Epithelial cell of proximal tubule (primary cell): ENCODE data around the gene CILP2. TPM values are rescaled to one million over a fixed set of nuclear protein-coding genes. Genes with fewer than 3 reads are reported as not detected.

Experiments used
- DNase-seq: peaks from one replicate; pipeline ENCODE4 v3.0.0-alpha.2; 2011; ENCODE audit warnings: low read depth
- H3K4me3 ChIP-seq: 2 replicates; pipeline ENCODE4 v1.5.1; 2011; ENCODE audit warnings: low read depth, mild to moderate bottlenecking, low read length
- total RNA-seq: library from RNA; depleted of rRNA; stranded (reverse); fragments of >200 nt; gene quantifications from 2 replicates; pipeline ENCODE4 v1.2.3, GENCODE V29; 2015
- TF ChIP-seq, protein P1 (sequence below): conservative IDR thresholded peaks from 2 replicates; pipeline ENCODE4 v1.5.1; 2012; ENCODE audit warnings: low read depth, mild to moderate bottlenecking, low read length

CILP2 gene
- total RNA-seq, 1 donor from 2014 or later, result 0.06 TPM

DNA sequence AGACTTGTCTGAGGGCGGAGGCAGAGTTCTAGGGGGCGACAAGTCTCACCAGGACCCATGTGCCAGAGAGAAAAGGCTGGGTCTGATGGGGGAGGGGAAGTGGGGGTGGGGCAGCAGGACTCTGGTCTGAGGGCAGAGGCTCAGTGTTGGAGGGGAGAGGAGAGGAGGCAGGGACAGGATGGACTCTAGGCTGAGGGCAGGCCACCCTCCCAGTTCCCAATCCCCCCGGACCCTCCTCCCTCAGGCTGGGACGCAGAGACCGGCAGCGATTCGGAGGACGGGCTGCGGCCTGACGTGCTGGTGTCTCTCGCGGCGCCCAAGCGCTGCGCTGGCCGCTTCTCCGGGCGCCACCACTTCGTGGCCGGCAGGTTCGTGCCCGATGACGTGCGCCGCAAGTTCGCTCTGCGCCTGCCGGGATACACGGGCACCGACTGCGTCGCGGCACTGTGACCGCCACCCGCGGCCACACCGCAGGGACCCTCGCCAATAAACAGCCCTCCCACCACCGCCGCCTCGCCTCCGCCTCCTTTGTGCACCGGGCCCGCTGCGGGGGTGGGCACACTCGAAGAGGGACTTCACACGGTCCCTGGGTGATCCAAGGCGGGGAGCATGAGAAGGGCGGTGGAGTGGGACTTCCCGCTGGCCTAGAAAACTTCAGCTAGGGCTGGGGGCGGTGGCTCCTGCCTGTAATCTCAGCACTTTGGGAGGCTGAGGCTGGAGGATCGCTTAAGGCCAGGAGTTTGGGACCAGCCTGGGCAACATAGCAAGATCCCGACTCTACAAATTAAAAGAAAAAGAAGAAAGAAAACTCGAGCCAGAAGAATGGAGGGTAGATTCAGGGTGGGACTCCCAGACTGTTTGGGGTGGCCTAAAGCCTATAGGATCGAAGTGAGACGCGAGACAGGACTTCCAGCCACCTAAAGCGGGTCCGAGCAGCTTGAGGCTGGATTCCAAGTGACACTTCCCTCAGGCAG is 703 bp upstream of the CILP2 start:
- DNase-seq, result no peak
- TF ChIP-seq, protein P1, sequence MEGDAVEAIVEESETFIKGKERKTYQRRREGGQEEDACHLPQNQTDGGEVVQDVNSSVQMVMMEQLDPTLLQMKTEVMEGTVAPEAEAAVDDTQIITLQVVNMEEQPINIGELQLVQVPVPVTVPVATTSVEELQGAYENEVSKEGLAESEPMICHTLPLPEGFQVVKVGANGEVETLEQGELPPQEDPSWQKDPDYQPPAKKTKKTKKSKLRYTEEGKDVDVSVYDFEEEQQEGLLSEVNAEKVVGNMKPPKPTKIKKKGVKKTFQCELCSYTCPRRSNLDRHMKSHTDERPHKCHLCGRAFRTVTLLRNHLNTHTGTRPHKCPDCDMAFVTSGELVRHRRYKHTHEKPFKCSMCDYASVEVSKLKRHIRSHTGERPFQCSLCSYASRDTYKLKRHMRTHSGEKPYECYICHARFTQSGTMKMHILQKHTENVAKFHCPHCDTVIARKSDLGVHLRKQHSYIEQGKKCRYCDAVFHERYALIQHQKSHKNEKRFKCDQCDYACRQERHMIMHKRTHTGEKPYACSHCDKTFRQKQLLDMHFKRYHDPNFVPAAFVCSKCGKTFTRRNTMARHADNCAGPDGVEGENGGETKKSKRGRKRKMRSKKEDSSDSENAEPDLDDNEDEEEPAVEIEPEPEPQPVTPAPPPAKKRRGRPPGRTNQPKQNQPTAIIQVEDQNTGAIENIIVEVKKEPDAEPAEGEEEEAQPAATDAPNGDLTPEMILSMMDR, result no peak
- peak overlapping the region; percentile 21 for H3K4me3 ChIP-seq

DNA sequence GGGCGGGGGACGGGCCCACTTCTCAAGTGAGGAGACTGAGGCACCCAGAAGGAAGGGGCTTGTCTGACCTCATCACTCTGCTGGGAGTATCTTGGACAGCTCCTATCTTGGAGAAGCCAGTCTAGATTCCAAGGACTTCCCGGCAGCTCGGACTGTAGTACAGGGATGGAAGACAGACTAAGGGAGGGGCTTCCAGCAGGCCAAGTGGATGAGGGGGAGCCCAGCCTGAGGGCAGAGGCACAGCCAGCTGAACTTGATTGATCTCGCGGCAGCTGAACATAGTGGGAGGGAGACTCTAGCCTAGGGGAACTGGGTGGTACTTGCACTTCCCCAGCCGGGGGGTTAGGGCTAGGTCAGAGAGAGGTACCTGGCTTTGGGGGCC is 711 bp downstream of the CILP2 start:
- TF ChIP-seq, protein P1, result no peak
- no peak overlapping the region for H3K4me3 ChIP-seq
- DNase-seq, result no peak

DNA sequence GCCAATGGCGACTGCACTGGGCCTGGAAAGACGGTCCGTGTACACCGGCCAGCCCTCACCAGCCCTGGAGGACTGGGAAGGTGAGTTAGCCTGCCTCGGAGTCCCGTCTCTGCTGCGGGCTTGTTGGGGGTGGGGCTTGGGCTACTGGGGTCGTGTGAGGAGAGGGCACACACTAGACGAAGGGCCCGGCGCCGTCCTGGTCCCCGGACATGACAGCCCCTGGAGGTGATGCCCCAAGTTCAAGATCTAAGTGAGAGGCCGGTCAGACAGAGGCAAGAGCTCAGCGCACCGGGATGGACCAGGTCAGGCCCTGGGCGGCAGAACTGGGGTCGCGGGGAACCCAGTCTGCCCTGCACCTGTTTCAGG is 1.6 kb downstream of the CILP2 start:
- H3K4me3 ChIP-seq, result no peak overlapping the region
- TF ChIP-seq, protein P1, result no peak
- DNase-seq, result no peak

DNA sequence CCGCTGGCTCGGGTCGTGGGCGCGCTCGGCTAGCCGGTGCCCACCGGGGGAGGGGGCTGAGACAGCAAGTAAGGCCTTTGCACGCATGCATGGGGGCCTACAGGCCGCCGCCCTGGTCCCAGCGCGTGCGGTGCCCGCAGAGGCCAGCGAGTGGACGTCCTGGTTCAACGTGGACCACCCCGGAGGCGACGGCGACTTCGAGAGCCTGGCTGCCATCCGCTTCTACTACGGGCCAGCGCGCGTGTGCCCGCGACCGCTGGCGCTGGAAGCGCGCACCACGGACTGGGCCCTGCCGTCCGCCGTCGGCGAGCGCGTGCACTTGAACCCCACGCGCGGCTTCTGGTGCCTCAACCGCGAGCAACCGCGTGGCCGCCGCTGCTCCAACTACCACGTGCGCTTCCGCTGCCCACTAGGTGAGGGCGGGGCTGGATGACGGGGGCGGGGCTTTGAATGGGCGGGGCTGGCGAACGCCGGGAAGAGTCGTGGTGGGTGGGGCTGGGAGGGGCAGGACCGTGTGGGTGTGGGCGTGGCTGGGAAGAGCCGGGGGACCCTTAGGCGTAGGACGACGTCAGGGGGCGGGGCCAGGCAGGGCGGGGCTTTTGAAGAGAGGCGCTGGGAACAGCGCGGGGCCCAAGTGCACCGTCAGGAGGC is 2.1 kb downstream of the CILP2 start:
- peak overlapping the region; percentile 19 for H3K4me3 ChIP-seq
- TF ChIP-seq, protein P1, result no peak
- DNase-seq, result no peak

DNA sequence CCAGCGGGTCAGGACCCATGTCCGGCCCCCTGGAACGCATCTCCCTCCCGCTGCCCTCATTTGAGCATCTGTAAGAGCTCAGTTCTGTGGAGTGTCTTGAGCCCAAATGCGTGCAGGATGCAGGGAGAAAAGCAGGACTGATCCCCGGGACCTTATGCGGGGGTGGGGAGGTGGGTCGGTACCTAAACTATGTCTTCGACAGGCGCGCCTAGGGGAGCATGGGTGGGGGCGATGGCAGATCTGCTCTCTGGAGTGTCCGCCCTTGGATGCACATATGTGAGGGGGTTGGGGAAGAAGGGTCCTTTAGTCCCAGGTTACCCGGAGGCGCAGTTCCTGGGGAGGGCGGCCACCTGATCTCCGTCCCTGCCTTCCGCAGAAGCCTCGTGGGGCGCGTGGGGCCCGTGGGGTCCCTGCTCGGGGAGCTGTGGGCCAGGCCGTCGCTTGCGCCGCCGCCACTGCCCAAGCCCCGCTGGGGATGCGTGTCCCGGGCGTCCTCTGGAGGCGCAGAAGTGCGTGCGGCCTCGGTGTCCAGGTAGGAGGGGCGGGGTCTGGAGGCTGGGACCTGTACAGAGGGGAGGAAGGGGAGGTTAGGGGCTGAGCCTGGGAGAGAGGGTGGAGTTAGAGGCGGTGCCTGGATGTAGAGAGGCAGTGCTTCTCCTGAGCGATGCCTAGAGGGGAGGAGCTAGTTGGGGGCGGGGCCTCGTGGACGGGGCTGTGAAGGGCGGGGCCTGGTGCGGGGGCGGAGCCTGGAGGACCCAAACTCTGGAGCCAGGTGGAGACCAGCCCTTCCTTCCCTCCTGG is 2.9 kb downstream of the CILP2 start:
- no peak for DNase-seq
- H3K4me3 ChIP-seq, result peak overlapping the region; percentile 19
- TF ChIP-seq, protein P1, result no peak

DNA sequence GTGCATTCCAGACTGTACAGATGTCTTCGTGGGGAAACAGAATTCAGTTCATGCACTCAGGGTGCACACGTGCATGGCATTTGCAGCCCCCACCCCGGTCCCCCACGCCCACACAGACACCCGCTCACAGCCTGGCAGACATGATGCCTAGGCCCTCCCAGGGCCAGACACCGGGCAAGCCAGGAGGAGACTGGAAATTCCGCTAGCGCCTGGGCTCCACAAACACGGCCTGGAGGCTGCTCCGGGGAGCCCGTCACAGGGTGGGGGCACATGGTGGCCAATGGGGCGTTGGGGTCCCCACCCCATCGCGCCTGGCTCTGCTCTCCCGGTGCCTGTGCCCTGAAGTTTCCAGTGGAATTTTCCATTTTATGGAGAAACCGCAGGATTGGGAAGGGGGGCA is 3.6 kb downstream of the CILP2 start:
- TF ChIP-seq, protein P1, result no peak
- no peak for DNase-seq
- no peak overlapping the region for H3K4me3 ChIP-seq
